C4-2B (cell line): Measurements from ENCODE around the gene GOLIM4.
A peak's percentile ranks its signal among the peaks of the same experiment; 100 is the strongest.
"Not testable (repeated sequence)": the region's sequence is repeated elsewhere in the genome, so short reads cannot be mapped to it uniquely, and the experiment has no call there.

Experiments
- H3K27ac ChIP-seq: fragments of 450-650 bp; 2 replicates; pipeline ENCODE4 v1.5.1; 2017
- CTCF ChIP-seq: fragments of 450-650 bp; conservative IDR thresholded peaks from 2 replicates; pipeline ENCODE4 v1.5.1; 2017; ENCODE audit warnings: mild to moderate bottlenecking
- ZFX ChIP-seq: fragments of 450-650 bp; IDR thresholded peaks from 2 replicates; pipeline ENCODE4 v1.6.1; 2017

GOLIM4 gene

GRCh38 chr3:168062679-168063078 is 33.0 kb downstream of the GOLIM4 start:
- TF ChIP-seq ZFX (no peak), CTCF (no peak)
- no peak overlapping the region for H3K27ac ChIP-seq

GRCh38 chr3:168061332-168061996 is 34.3 kb downstream of the GOLIM4 start:
- TF ChIP-seq CTCF (peak; percentile 16; the same call in 1 of the 2 replicates), ZFX (no peak)
- H3K27ac ChIP-seq, result no peak overlapping the region

- no peak overlapping the region for H3K27ac ChIP-seq
- TF ChIP-seq CTCF (no peak), ZFX (no peak)
Observed at GRCh38 chr3:168060317-168060716, 35.4 kb downstream of the GOLIM4 start.

GRCh38 chr3:168058481-168058880 is 37.2 kb downstream of the GOLIM4 start:
- no peak overlapping the region for H3K27ac ChIP-seq
- TF ChIP-seq CTCF (no peak), ZFX (no peak)

GRCh38 chr3:168056398-168057230 is 39.1 kb downstream of the GOLIM4 start:
- not testable (repeated sequence) for H3K27ac ChIP-seq

GRCh38 chr3:168054447-168054846 is 41.3 kb downstream of the GOLIM4 start:
- TF ChIP-seq CTCF, result no peak
- TF ChIP-seq ZFX, result no peak

GRCh38 chr3:168053115-168053514 is 42.6 kb downstream of the GOLIM4 start:
- TF ChIP-seq CTCF, result peak; percentile 41
- no peak for TF ChIP-seq ZFX
- no peak overlapping the region for H3K27ac ChIP-seq

More at GRCh38 chr3:168054447-168054846, 41.3 kb downstream of the GOLIM4 start:
- no peak overlapping the region for H3K27ac ChIP-seq

GRCh38 chr3:168052515-168052914 is 43.2 kb downstream of the GOLIM4 start:
- H3K27ac ChIP-seq, result no peak overlapping the region
- no peak for TF ChIP-seq CTCF
- no peak for TF ChIP-seq ZFX
